ENCODE data around the gene CDC7.

The CDC7 gene

GRCh38 chr1:91533361-91534024 lies 32.8 kb downstream of the CDC7 start:
- no peak for TF ChIP-seq CTCF (IDR thresholded peaks at IDR 0.05; ENCODE audit: insufficient read depth, low read depth, low read length, missing control alignments)
- DNase-seq (ENCODE audit: low read depth): no peak
- H3K4me3 ChIP-seq (ENCODE audit: low read depth, low read length): no peak overlapping the region

GRCh38 chr1:91535441-91535840 lies 34.8 kb downstream of the CDC7 start:
- no peak overlapping the region for H3K4me3 ChIP-seq (ENCODE audit: low read depth, low read length)
- no peak for DNase-seq (ENCODE audit: low read depth)
- TF ChIP-seq CTCF (IDR thresholded peaks at IDR 0.05; ENCODE audit: insufficient read depth, low read depth, low read length, missing control alignments): no peak

- no peak for DNase-seq (ENCODE audit: low read depth)
Observed at GRCh38 chr1:91537281-91537986, 36.8 kb downstream of the CDC7 start.

GRCh38 chr1:91537987-91538304 lies 37.3 kb downstream of the CDC7 start:
- H3K4me3 ChIP-seq (ENCODE audit: low read depth, low read length): no peak overlapping the region
- TF ChIP-seq CTCF (IDR thresholded peaks at IDR 0.05; ENCODE audit: insufficient read depth, low read depth, low read length, missing control alignments): no peak
- DNase-seq (ENCODE audit: low read depth): no peak

More at GRCh38 chr1:91537281-91537986, 36.8 kb downstream of the CDC7 start:
- H3K4me3 ChIP-seq (ENCODE audit: low read depth, low read length): no peak overlapping the region
- TF ChIP-seq CTCF (IDR thresholded peaks at IDR 0.05; ENCODE audit: insufficient read depth, low read depth, low read length, missing control alignments): no peak

GRCh38 chr1:91540910-91541309 lies 40.3 kb downstream of the CDC7 start:
- no peak overlapping the region for H3K4me3 ChIP-seq (ENCODE audit: low read depth, low read length)
- TF ChIP-seq CTCF (IDR thresholded peaks at IDR 0.05; ENCODE audit: insufficient read depth, low read depth, low read length, missing control alignments): no peak
- DNase-seq (ENCODE audit: low read depth): no peak

- no peak for DNase-seq (ENCODE audit: low read depth)
- no peak overlapping the region for H3K4me3 ChIP-seq (ENCODE audit: low read depth, low read length)
Observed at GRCh38 chr1:91541918-91542533, 41.4 kb downstream of the CDC7 start.

More at GRCh38 chr1:91541918-91542533, 41.4 kb downstream of the CDC7 start:
- TF ChIP-seq CTCF (IDR thresholded peaks at IDR 0.05; ENCODE audit: insufficient read depth, low read depth, low read length, missing control alignments): no peak
